Measurements from ENCODE around the gene CYP2D6.
"Not testable (repeated sequence)": the region's sequence is repeated elsewhere in the genome, so short reads cannot be mapped to it uniquely, and the experiment has no call there.

Gene CYP2D6

DNA sequence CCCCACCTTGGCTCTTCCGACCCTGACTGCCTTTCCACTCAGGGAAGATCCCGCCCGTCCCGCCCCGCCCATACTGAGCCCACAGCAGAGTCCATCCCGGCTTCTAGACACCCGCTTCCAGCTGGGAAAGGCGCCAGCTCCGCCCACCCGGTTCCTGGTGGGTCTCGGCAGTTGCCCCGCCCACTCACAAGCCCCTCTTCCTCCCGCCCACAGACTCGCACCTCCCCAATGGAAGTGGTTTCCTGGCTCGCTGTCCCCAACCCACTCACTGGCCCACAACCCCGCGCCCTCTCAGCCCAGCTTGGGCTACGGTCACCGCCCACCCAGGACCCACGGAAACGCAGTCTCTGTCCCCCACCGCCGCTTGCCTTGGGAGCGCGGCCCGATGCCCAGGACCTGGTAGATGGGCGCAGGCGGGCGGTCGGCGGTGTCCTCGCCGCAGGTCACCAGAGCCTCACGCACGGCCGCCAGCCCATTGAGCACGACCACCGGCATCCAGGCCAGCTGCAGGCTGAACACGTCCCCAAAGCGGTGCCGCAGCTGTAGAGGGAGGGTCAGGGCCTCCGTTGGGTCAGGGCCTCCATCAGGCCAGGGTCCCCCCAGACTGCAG lies 22.2 kb upstream of the CYP2D6 start:
- H3K27me3 Mint-ChIP-seq: no peaks in the 10 kb centered on the region
- H3K4me1 Mint-ChIP-seq: peaks cover 3% of the 10 kb centered on the region

DNA sequence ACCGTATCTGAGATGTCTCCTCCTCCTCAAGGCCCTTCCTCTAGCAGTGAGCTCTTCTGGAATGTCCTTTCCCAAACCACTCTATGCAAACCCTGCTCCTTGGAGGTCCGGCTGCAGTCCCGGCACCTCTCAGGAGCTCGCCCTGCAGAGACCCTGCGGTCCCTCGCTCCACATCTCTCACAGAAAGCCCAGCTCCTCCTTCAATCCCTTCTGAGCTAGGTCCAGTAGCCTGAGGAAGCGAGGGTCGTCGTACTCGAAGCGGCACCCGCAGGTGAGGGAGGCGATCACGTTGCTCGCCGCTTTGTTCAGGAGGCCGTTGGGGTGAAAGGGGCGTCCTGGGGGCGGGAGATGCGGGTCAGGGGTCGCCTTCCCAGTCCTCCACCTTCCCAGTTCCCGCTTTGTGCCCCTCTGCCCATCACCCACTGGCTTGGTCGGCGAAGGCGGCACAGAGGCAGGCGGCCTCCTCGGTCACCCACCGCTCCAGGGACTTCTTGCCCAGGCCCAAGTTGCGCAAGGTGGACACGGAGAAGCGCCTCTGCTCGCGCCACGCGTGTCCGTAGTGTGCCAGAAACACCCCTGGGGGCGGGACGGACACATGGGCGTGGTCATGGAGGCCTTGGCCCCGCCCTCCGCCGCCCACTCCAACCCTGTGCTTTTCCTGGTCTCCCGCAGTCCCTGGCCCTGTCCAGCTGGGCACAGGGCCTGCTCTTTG lies 21.5 kb upstream of the CYP2D6 start:
- H3K27ac Mint-ChIP-seq (ENCODE audit: low read depth): no peak overlapping the region
- H3K27me3 Mint-ChIP-seq: no peaks in the 10 kb centered on the region
- no peak overlapping the region for H3K4me3 Mint-ChIP-seq
- H3K9me3 Mint-ChIP-seq: no peaks in the 10 kb centered on the region
- ATAC-seq (replicated peaks; ENCODE audit: extremely low read depth, poor library complexity, severe bottlenecking) (no peak), DNase-seq (ENCODE audit: low spot score in 2 of 2) (no peak)
- H3K36me3 Mint-ChIP-seq (ENCODE audit: insufficient read depth): peaks cover 13% of the 10 kb centered on the region
- H3K4me1 Mint-ChIP-seq: peaks cover 4% of the 10 kb centered on the region

More for the DNA sequence above, 22.2 kb upstream of the CYP2D6 start:
- Mint-ChIP-seq H3K9me3 (no peaks in the 10 kb centered on the region), H3K36me3 (ENCODE audit: insufficient read depth) (peaks cover 14% of the 10 kb centered on the region), H3K4me3 (no peak overlapping the region), H3K27ac (ENCODE audit: low read depth) (no peak overlapping the region)
- ATAC-seq (replicated peaks; ENCODE audit: extremely low read depth, poor library complexity, severe bottlenecking): no peak
- DNase-seq (ENCODE audit: low spot score in 2 of 2): no peak

DNA sequence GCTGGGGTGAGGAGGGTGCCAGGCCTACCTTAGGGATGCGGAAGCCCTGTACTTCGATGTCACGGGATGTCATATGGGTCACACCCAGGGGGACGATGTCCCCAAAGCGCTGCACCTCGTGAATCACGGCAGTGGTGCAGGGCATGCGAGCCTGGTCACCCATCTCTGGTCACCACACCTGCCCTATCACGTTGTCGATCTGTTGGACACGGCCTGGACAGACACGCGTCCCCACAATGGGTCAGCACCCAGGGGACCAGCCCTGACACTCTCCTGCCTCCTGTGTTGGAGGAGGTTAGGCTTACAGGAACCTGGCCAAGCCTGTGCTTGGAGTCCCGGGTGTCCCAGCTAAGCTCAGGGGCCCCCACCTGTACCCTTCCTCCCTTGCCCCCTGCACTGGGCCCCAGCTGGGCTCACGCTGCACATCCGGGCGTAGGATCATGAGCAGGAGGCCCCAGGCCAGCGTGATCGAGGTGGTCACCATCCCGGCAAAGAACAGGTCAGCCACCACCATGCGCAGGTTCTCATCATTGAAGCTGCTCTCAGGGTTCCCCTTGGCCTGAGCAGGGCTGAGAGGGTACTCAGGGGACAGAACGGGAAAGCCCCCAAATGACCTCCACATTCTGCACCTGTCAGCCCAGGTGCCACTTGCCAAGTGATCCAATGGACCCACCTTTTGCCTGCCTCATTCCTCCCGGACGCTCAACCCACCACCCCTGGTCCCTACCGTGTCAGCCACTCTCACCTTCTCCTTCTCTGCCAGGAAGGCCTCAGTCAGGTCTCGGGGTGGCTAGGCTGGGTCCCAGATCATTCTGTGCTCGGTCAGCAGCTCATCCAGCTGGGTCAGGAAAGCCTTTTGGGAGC lies 20.3 kb upstream of the CYP2D6 start:
- DNase-seq (ENCODE audit: low spot score in 2 of 2) (no peak), ATAC-seq (replicated peaks; ENCODE audit: extremely low read depth, poor library complexity, severe bottlenecking) (no peak)
- no peak overlapping the region for H3K27ac Mint-ChIP-seq (ENCODE audit: low read depth)
- H3K4me1 Mint-ChIP-seq: peaks cover 4% of the 10 kb centered on the region
- H3K36me3 Mint-ChIP-seq (ENCODE audit: insufficient read depth): peaks cover 15% of the 10 kb centered on the region
- H3K27me3 Mint-ChIP-seq: no peaks in the 10 kb centered on the region
- no peaks in the 10 kb centered on the region for H3K9me3 Mint-ChIP-seq
- H3K4me3 Mint-ChIP-seq: no peak overlapping the region

DNA sequence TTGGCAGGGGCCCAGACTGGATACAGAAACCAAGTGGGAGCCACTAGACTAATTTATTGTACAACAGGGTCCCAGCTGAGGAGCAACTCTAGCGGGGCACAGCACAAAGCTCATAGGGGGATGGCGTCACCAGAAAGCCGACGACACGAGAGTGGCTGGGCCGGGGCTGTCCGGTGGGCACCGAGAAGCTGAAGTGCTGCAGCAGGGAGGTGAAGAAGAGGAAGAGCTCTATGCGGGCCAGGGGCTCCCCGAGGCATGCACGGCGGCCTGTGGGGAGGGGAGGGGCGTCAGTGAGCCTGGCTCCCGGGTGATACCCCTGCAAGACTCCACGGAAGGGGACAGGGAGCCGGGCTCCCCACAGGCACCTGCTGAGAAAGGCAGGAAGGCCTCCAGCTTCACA lies 19.2 kb upstream of the CYP2D6 start:
- not testable (repeated sequence) for ATAC-seq (replicated peaks; ENCODE audit: extremely low read depth, poor library complexity, severe bottlenecking); H3K4me3 Mint-ChIP-seq; DNase-seq (ENCODE audit: low spot score in 2 of 2); H3K27ac Mint-ChIP-seq (ENCODE audit: low read depth); H3K9me3 Mint-ChIP-seq; H3K4me1 Mint-ChIP-seq; H3K27me3 Mint-ChIP-seq
- peaks cover 21% of the 10 kb centered on the region for H3K36me3 Mint-ChIP-seq (ENCODE audit: insufficient read depth)

DNA sequence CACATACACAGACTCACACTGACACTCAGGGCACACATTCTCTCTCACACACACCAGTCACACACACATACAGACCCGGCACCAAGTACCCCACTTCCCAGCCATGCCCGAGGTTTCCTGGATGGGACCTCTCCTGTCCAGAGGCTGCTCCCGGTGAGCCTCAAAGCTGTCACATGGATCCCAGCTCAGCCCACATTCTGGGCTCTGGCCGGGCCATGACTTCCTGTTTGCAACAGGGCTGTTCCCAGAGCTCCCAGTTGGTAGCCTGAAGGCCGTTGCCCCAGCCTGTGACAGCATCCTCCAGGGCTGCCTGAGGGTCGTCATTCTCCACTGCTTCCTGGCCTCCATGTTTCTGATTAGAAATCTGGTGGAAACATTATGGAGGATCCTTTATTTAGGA lies 14.6 kb upstream of the CYP2D6 start:
- Mint-ChIP-seq H3K36me3 (ENCODE audit: insufficient read depth) (peaks cover 20% of the 10 kb centered on the region), H3K4me3 (no peak overlapping the region), H3K9me3 (no peaks in the 10 kb centered on the region), H3K27me3 (no peaks in the 10 kb centered on the region), H3K27ac (ENCODE audit: low read depth) (no peak overlapping the region), H3K4me1 (peaks cover 4% of the 10 kb centered on the region)
- ATAC-seq (replicated peaks; ENCODE audit: extremely low read depth, poor library complexity, severe bottlenecking) (no peak), DNase-seq (ENCODE audit: low spot score in 2 of 2) (no peak)

DNA sequence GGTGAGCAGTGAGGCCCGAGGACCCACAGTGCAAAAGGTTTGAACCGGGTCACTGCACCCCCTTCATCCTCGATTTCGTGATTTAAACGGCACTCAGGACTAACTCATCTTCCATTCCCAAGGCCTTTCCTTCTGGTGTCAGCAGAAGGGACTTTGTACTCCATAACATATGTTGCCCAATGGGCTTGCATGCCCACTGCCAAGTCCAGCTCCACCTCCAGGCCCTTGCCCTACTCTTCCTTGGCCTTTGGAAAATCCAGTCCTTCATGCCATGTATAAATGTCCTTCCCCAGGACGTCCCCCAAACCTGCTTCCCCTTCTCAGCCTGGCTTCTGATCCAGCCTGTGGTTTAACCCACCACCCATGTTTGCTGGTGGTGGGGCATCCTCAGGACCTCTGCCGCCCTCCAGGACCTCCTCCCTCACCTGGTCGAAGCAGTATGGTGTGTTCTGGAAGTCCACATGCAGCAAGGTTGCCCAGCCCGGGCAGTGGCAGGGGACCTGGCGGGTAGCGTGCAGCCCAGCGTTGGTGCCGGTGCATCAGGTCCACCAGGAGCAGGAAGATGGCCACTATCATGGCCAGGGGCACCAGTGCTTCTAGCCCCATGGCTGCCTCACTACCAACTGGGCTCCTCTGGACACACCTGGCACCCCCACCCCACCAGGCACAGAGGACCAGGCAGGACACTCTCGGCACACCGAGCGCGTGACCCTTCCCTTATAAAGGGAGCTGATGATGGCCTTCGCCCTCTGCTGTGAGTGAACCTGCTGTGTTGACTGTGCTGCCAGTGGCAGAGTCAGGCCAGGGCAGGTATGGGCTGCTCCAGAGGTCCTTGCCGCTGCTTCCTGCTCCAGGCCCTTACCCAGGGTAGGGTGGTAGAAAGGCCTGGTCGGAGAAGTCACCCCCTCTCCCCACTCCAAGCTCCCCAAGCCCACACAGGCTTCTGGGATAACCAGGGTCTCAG lies 13.5 kb upstream of the CYP2D6 start:
- not testable (repeated sequence) for ATAC-seq (replicated peaks; ENCODE audit: extremely low read depth, poor library complexity, severe bottlenecking); H3K4me3 Mint-ChIP-seq; H3K27me3 Mint-ChIP-seq; H3K4me1 Mint-ChIP-seq; DNase-seq (ENCODE audit: low spot score in 2 of 2); H3K9me3 Mint-ChIP-seq; H3K27ac Mint-ChIP-seq (ENCODE audit: low read depth)
- H3K36me3 Mint-ChIP-seq (ENCODE audit: insufficient read depth): peaks cover 21% of the 10 kb centered on the region

DNA sequence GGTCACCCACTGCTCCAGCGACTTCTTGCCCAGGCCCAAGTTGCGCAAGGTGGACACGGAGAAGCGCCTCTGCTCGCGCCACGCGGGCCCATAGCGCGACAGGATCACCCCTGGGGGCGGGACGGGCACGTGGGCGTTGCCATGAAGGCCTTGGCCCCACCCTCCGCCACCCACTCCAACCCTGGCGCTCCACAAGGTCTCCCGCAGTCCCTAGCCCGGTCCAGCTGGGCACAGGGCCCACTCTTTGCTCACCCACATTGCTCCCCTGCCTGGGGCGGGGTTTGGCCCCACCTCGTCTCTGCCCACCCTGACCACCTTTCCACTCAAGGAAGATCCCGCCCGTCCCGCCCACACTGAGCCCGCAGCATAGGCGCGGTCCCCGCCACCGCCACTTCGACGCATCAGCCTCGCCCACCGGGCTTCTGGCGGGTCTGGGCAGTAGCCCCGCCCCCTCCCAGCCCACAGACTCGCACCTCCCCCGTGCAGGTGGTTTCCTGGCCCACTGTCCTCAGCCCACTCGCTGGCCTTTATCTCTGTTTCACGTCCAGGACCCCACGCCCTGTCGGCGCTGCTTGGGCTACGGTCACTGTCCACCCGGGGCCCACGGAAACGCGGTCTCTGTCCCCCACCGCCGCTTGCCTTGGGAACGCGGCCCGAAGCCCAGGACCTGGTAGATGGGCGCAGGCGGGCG lies 12.3 kb upstream of the CYP2D6 start:
- Mint-ChIP-seq H3K27me3 (no peaks in the 10 kb centered on the region), H3K4me3 (no peak overlapping the region), H3K27ac (ENCODE audit: low read depth) (no peak overlapping the region), H3K9me3 (no peaks in the 10 kb centered on the region), H3K4me1 (peaks cover 2% of the 10 kb centered on the region), H3K36me3 (ENCODE audit: insufficient read depth) (peaks cover 18% of the 10 kb centered on the region)
- DNase-seq (ENCODE audit: low spot score in 2 of 2) (no peak), ATAC-seq (replicated peaks; ENCODE audit: extremely low read depth, poor library complexity, severe bottlenecking) (no peak)

DNA sequence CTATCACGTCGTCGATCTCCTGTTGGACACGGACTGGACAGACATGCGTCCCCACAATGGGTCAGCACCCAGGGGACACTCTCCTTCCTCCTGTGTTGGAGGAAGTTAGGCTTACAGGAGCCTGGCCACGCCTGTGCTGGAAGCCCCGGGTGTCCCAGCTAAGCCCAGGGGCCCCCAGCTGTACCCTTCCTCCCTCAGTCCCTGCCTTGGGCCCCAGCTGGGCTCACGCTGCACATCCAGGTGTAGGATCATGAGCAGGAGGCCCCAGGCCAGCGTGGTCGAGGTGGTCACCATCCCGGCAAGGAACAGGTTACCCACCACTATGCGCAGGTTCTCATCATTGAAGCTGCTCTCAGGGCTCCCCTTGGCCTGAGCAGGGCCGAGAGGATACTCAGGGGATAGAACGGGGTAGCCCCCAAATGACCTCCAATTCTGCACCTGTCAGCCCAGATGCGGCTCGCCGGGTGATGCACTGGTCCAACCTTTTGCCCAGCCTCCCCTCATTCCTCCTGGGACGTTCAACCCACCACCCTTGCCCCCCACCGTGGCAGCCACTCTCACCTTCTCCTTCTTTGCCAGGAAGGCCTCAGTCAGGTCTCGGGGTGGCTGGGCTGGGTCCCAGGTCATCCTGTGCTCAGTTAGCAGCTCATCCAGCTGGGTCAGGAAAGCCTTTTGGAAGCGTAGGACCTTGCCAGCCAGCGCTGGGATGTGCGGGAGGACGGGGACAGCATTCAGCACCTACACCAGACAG lies 10.9 kb upstream of the CYP2D6 start:
- not testable (repeated sequence) for ATAC-seq (replicated peaks; ENCODE audit: extremely low read depth, poor library complexity, severe bottlenecking); H3K27ac Mint-ChIP-seq (ENCODE audit: low read depth); H3K9me3 Mint-ChIP-seq; H3K4me3 Mint-ChIP-seq; H3K27me3 Mint-ChIP-seq; DNase-seq (ENCODE audit: low spot score in 2 of 2); H3K4me1 Mint-ChIP-seq
- H3K36me3 Mint-ChIP-seq (ENCODE audit: insufficient read depth): peaks cover 13% of the 10 kb centered on the region

DNA sequence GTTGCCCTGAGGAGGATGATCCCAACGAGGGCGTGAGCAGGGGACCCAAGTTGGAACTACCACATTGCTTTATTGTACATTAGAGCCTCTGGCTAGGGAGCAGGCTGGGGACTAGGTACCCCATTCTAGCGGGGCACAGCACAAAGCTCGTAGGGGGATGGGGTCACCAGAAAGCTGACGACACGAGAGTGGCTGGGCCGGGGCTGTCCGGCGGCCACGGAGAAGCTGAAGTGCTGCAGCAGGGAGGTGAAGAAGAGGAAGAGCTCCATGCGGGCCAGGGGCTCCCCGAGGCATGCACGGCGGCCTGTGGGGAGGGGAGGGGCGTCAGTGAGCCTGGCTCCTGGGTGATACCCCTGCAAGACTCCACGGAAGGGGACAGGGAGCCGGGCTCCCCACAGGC lies 9.5 kb upstream of the CYP2D6 start:
- H3K4me3 Mint-ChIP-seq; H3K4me1 Mint-ChIP-seq; H3K36me3 Mint-ChIP-seq (ENCODE audit: insufficient read depth); H3K9me3 Mint-ChIP-seq; H3K27ac Mint-ChIP-seq (ENCODE audit: low read depth); ATAC-seq (replicated peaks; ENCODE audit: extremely low read depth, poor library complexity, severe bottlenecking); DNase-seq (ENCODE audit: low spot score in 2 of 2); H3K27me3 Mint-ChIP-seq: not testable (repeated sequence)

DNA sequence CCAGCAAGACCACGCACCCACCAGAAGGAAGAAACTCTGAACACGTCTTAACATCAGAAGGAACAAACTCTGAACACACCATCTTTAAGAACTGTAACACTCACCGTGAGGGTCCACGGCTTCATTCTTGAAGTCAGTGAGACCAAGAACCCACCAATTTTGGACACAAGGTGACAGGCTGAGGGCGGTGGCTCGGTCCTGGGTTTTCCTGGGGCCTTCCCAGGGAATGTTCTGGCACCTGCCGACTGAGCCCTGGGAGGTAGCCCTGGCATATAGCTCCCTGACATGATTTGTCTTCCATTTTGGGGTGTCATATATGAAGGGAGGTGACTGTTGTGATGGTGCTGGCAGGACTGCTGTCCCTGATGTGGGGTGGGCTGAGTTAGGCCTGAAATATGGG lies 8.9 kb upstream of the CYP2D6 start:
- H3K9me3 Mint-ChIP-seq; ATAC-seq (replicated peaks; ENCODE audit: extremely low read depth, poor library complexity, severe bottlenecking); DNase-seq (ENCODE audit: low spot score in 2 of 2); H3K4me1 Mint-ChIP-seq; H3K4me3 Mint-ChIP-seq; H3K27ac Mint-ChIP-seq (ENCODE audit: low read depth); H3K36me3 Mint-ChIP-seq (ENCODE audit: insufficient read depth); H3K27me3 Mint-ChIP-seq: not testable (repeated sequence)

DNA sequence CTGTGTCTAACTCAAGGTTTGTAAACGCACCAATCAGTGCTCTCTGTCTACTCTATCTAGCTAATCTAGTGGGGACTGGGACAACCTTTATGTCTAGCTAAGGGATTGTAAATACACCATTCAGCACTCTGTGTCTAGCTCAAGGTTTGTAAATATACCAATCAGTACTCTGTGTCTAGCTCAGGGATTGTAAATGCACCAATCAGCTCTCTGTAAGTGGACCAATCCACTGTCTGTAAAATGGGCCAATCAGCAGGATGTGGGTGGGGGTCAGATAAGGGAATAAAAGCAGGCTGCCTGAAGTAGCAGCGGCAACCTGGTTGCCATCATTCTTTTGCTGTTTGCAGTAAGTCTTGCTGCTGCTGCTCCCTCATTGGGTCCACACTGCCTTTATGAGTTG lies 8.4 kb upstream of the CYP2D6 start:
- Mint-ChIP-seq H3K4me3 (no peak overlapping the region), H3K27me3 (no peaks in the 10 kb centered on the region), H3K9me3 (no peaks in the 10 kb centered on the region), H3K4me1 (no peaks in the 10 kb centered on the region), H3K36me3 (ENCODE audit: insufficient read depth) (peaks cover 9% of the 10 kb centered on the region), H3K27ac (ENCODE audit: low read depth) (no peak overlapping the region)
- no peak for ATAC-seq (replicated peaks; ENCODE audit: extremely low read depth, poor library complexity, severe bottlenecking)
- DNase-seq (ENCODE audit: low spot score in 2 of 2): no peak
